GM19240 (cell line): ENCODE measurements around the gene ALG8.
"Not testable (repeated sequence)": the region's sequence is repeated elsewhere in the genome, so short reads cannot be mapped to it uniquely, and the experiment has no call there.

Source experiments
- DNase-seq: peaks from one replicate; pipeline ENCODE4 v3.0.0; 2011; ENCODE audit warnings: low spot score; ENCODE audit not compliant: insufficient read length

ALG8 gene

DNA sequence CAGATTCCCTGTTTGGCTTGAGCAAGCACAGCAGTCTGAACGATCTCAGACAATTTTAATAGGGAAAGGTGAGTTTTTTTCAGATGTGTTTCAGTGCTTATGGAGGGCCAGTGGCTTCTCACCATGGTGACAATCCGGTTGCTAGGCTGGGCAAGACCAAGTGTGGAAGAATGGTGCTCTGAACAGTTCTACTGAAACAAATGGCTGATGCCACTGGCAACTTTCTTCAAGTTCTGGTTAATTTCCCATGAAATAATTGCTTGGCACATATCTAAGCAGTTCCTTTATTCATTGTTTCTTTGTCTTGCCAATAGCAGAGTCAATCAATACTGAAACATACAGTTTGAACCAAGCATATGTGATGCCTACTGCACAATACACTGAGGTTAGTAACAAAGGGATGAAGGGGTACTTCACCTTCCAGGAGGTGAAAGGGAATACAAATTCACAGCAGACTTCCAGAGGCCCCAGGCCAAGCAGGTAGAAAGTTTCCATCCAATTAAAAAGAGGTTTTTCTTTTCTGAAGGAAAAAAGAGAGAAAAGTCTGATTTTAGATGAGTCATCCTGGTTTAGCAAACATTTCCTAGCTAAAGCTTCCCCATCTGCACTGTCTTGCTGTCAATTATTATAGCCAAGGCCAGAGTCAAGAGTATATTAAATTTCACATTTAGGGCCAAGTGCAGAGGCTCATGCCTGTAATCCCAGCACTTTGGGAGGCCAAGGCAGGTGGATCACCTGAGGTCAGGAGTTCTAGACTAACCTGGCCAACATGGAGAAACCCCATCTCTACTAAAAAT is 38.6 kb downstream of the ALG8 start:
- no peak for DNase-seq

- DNase-seq: no peak
These were observed 39.2 kb downstream of the ALG8 start for GRCh38 chr11:78100261-78100660.

DNA sequence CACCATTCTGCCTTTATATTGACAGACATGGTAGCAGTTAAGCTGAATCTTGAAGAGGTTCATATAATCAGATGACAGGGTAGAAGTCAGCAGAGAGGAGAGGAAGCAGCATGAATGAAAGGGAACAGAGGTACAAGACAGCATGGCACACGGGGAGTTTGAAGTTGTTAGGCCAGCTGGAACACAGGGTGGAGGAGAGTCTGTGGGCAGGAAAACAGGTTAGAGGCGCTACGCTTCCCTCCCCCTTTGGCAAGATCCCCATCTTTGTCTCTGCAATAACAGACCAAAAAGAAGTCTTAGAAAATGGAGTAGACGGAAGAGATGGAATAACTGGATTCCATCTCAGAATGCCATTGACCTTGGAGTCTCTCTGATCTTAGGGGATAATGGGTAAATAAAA is 39.8 kb downstream of the ALG8 start:
- no peak for DNase-seq

GRCh38 chr11:78097666-78098385 is 41.6 kb downstream of the ALG8 start:
- DNase-seq: no peak

DNA sequence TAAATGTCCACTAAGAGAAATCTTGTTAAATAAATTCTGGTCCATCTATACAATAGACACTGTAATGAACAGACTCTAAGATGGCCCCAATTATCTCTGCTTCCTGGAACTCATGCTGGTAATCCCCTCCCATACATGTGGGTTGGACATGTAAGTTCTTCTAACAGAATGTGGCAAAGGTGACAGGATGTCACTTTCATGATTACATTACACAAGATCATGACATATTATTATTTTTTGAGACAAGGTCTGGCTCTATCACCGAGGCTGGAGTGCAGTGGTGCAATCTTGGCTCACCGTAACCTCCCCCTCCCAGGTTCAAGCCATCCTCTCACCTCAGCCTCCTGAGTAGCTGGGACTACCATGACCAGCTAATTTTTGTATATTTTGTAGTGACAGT is 45.2 kb downstream of the ALG8 start:
- DNase-seq: no peak

GRCh38 chr11:78086521-78087074 is 52.8 kb downstream of the ALG8 start:
- DNase-seq: not testable (repeated sequence)

DNA sequence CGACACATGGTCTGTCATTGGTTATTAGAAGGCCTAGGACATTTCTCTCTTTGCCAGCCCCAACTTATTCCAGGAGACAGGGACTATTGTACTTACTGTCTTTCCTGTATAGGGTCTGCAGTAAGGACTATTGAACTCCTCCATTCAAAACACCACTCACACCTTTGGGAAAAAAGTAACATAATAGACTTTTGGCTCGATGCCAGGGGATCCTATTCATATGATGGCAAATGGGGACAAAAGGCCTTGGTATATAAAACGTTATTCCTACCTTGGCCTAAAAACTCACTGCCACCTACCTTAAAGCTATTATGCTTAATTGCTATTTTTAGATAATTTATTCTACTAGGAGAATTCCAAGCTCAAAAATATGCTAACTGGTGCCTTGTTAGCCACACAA is 53.5 kb downstream of the ALG8 start:
- no peak for DNase-seq

DNA sequence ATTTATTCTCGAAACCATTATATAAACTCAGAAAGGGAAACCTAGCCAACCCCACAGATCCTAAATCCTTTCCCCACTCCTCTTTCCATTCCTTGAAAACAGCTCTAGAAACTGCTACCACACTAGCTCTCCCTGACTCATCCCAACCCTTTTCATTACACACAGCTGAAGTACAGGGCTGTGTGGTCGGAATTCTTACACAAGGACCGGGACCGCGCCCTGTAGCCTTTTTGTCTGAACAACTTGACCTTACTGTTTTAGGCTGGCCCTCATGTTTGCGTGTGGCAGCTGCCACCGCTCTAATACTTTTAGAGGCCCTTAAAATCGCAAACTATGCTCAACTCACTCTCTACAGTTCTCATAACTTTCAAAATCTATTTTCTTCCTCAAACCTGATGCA is 54.9 kb downstream of the ALG8 start:
- DNase-seq: not testable (repeated sequence)

GRCh38 chr11:78083021-78083420 is 56.4 kb downstream of the ALG8 start:
- no peak for DNase-seq

DNA sequence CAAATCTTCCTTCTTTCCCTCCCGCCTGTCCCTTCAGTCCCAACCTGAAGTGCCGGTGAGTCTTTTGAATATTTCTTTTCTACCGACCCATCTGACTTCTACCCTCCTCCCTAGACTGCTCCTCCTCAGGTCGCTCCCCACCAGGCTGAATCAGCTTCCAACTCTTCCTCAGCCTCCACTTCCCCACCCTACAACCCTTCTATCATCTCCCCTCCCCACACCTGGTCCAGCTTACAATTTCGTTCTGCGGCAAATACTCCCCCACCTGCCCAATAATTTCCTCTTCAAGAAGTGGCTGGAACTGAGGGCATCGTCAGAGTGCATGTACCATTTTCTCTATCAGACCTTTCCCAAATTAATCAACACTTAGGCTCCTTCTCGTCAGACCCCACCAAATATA is 57.3 kb downstream of the ALG8 start:
- DNase-seq: no peak

- DNase-seq: no peak
These were observed 57.8 kb downstream of the ALG8 start for GRCh38 chr11:78081583-78081982.

GRCh38 chr11:78080818-78081495 is 58.5 kb downstream of the ALG8 start:
- no peak for DNase-seq

DNA sequence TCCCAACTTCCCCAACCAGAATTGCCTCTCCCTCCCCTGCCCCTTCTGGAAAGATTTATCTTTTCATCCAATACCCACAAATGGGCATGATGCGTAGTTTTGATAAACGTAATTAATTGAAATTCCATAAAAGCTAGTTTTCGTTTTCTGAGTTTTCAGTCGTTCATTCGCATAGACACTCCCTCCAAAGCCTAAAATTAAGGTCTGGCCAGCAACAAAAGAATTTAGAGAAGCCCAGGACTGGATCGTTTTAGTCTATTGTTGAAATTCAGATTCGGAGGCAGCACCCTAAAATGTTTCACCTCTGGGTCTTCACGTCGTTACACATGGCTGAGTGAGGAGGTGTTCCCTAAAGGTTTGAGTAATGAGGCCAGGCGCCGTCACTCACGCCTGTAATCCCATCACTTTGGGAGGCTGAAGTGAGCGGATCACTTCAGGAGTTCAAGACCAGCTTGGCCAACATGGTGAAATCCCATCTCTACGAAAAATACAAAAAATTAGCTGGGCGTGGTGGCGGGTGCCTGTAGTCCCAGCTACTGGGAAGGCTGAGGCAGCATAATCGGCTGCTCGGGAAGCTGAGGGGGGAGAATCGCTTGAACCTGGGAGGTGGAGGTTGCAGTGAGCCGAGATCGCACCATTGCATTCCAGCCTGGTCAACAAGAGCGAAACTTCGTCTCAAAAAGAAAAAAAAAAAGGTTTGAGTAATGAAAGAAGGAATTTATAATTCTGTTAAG is 59.2 kb downstream of the ALG8 start:
- no peak for DNase-seq

DNA sequence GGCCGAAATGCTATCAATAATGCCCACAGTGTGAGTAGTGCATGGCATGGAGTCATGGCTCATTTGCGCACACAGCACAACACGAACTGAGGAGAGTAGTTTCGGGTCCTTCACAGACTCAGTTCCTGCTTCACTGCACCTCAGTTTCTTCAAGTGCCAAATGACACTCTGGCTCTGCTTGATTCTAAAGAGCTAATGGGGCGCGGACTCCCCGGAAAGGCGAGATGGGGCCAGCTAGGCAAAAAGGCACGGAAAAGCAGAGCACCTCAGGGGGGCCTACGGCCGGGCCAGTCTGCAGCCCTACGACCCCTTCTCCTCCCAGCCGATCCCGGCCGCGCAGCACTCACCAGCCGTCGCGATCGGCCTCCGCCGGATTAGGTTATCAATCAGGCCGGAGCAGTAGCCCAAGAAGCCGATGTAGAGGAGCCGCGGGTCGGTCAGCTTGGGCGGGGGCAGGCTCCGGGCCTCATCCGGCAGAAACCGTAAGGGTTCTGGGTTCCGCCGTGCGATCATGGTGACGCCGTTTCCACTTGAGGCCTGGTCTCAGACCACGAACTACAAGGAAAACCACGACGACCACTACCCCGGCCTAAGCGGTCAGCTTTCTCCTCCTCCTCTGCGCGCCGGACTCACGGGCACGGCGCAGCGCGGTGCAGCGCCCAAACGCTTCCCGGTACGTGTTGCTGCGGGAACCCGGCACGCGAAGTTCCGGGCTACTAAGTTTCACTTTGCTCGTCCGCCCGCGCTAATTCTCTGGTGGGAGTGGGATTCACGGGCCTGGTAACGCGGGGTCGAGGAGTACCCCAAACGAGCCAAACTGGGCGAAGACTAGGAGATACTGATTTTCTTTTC is 60.0 kb downstream of the ALG8 start, which contains the start of gene NDUFC2:
NDUFC2 (minus strand) TSS at position 631 of the 852 bp plus-strand sequence; CDS start at position 513, 118 bp downstream.
- DNase-seq: peak; percentile 64

- no peak for DNase-seq
These were observed 60.9 kb downstream of the ALG8 start for GRCh38 chr11:78078218-78079167.

GRCh38 chr11:78077592-78077991 is 61.8 kb downstream of the ALG8 start:
- DNase-seq: not testable (repeated sequence)

- no peak for DNase-seq
These were observed 62.6 kb downstream of the ALG8 start for GRCh38 chr11:78076733-78077403.

DNA sequence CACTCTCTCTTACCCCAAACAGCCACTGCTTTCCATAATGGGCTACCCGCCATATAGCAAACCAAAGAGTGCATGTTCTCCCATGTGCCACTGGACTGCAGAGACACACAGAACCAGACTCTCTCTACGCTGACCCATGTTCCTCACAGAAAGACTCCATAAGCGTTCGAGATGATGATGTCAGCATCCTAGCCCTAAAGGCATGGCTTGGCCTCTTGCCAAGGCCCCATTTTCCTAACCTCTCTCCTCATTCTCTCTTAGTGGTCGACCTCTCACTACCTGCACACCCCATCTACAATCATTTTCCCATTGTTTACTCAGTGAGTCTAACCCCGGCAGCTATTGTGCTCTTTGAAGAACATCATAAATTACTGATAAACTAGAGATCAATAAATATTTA is 64.7 kb downstream of the ALG8 start:
- DNase-seq: no peak

DNA sequence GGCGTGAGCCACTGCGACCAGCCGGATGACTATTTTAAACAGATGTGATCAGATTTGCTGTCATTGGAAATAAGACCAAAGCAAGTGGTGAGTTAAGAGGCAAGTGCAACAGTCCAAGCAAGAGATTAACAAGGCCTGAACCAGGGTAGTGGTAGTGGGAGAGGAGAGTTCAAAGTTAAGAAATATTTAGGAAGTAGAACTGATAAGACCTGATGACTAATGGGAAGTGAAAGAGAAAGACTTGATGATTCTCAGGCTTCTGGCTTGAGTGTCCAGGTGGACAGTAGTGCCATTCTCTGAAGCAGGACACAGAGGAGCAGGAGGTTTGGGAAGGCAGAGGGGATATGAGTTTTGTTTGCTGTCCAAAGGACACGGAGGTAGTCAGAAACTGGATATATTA is 67.0 kb downstream of the ALG8 start:
- no peak for DNase-seq
